Endothelial cell of umbilical vein (primary cell): ENCODE data around the gene CCNC.

Experiments
- EZH2 ChIP-seq: IDR thresholded peaks from 2 replicates; pipeline ENCODE4 v1.6.1; 2012; ENCODE audit warnings: borderline replicate concordance, low read depth, mild to moderate bottlenecking, moderate library complexity, low read length, inconsistent platforms; ENCODE audit not compliant: severe bottlenecking
- FOS ChIP-seq: IDR thresholded peaks from 2 replicates; pipeline ENCODE4 v1.6.1; 2011; ENCODE audit warnings: mild to moderate bottlenecking, low read length, moderate library complexity, borderline replicate concordance; ENCODE audit not compliant: insufficient read depth
- GATA2 ChIP-seq: IDR thresholded peaks from 2 replicates; pipeline ENCODE4 v1.7.0; 2011; ENCODE audit warnings: low read depth, mild to moderate bottlenecking, moderate library complexity, mixed read lengths, low read length; ENCODE audit not compliant: insufficient read length, insufficient read depth
- JUN ChIP-seq: IDR thresholded peaks from 2 replicates; pipeline ENCODE4 v1.6.1; 2011; ENCODE audit warnings: borderline replicate concordance, low read depth; ENCODE audit not compliant: insufficient read length, insufficient read depth
- MYC ChIP-seq: IDR thresholded peaks from one replicate; pipeline ENCODE4 v1.6.1; 2011; ENCODE audit warnings: mild to moderate bottlenecking, low read depth, low read length
- POLR2A ChIP-seq: IDR thresholded peaks from 2 replicates; pipeline ENCODE4 v1.6.1; 2012; ENCODE audit warnings: low read depth, mild to moderate bottlenecking, control low read depth, low read length
- POLR2AphosphoS5 ChIP-seq: IDR thresholded peaks from 2 replicates; pipeline ENCODE4 v1.6.1; 2012; ENCODE audit warnings: low read depth, mild to moderate bottlenecking, control low read depth, low read length, moderate library complexity; ENCODE audit not compliant: insufficient read depth
- TF ChIP-seq, protein P1 (sequence below), 2 donors: IDR thresholded peaks; 1 replicate in 1 of 2; 2 replicates in 1 of 2; pipeline ENCODE4 v1.5.1; 2011; ENCODE audit warnings: low read length in 2 of 2, mild to moderate bottlenecking in 2 of 2, moderate library complexity in 2 of 2, control low read depth in 1 of 2, inconsistent platforms in 1 of 2, low read depth in 1 of 2; ENCODE audit not compliant: insufficient read depth in 1 of 2; ENCODE audit errors: extremely low read depth in 1 of 2
- TF ChIP-seq, protein P2 (sequence below): IDR thresholded peaks from 2 replicates; pipeline ENCODE4 v1.6.1; 2011; ENCODE audit not compliant: insufficient read depth, insufficient read length

DNA sequence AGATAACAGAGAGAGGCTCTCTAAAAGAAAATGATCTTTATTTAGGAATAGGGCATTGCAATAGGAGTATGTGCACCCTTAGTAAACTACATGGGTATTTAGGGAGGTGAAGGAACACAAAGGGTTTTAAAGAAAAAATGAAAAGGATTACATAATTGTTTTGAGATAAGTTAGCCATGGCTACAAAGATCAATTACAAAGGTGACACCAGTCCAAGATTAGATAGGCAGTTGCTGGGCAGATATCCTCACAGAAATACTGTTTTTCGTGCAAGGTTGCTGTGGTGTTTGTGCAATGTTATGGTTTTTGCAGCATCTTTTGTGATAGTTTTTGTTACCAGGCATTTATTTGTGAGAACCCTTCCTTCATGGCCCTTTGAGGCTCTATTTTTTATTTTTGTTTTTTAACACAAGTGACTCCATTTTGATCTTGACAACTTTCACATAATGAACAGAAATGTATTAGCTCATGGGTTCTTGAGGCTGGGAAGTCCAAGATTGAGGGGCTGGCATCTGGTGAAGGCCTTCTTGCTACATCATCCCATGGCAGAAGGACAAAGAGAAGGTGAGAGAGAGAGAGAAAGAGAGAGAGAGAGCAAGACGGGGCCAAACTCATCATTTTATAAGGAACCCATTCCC is 5.6 kb upstream of the CCNC start:
- no peak for TF ChIP-seq POLR2A
- TF ChIP-seq, protein P1, sequence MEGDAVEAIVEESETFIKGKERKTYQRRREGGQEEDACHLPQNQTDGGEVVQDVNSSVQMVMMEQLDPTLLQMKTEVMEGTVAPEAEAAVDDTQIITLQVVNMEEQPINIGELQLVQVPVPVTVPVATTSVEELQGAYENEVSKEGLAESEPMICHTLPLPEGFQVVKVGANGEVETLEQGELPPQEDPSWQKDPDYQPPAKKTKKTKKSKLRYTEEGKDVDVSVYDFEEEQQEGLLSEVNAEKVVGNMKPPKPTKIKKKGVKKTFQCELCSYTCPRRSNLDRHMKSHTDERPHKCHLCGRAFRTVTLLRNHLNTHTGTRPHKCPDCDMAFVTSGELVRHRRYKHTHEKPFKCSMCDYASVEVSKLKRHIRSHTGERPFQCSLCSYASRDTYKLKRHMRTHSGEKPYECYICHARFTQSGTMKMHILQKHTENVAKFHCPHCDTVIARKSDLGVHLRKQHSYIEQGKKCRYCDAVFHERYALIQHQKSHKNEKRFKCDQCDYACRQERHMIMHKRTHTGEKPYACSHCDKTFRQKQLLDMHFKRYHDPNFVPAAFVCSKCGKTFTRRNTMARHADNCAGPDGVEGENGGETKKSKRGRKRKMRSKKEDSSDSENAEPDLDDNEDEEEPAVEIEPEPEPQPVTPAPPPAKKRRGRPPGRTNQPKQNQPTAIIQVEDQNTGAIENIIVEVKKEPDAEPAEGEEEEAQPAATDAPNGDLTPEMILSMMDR (IDR thresholded peaks at IDR 0.05; ENCODE audit: extremely low read depth in 1 of 2, insufficient read depth in 1 of 2, low read depth in 1 of 2, low read length in 2 of 2), result no peak
- TF ChIP-seq POLR2AphosphoS5, result no peak
- no peak for TF ChIP-seq MYC
- no peak for TF ChIP-seq EZH2
- TF ChIP-seq, protein P2, sequence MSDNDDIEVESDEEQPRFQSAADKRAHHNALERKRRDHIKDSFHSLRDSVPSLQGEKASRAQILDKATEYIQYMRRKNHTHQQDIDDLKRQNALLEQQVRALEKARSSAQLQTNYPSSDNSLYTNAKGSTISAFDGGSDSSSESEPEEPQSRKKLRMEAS, result no peak
- no peak for TF ChIP-seq FOS
- TF ChIP-seq JUN, result no peak
- no peak for TF ChIP-seq GATA2
